Measurements from ENCODE around the gene SLC12A8.
A peak's percentile ranks its signal among the peaks of the same experiment; 100 is the strongest.

Gene SLC12A8

DNA sequence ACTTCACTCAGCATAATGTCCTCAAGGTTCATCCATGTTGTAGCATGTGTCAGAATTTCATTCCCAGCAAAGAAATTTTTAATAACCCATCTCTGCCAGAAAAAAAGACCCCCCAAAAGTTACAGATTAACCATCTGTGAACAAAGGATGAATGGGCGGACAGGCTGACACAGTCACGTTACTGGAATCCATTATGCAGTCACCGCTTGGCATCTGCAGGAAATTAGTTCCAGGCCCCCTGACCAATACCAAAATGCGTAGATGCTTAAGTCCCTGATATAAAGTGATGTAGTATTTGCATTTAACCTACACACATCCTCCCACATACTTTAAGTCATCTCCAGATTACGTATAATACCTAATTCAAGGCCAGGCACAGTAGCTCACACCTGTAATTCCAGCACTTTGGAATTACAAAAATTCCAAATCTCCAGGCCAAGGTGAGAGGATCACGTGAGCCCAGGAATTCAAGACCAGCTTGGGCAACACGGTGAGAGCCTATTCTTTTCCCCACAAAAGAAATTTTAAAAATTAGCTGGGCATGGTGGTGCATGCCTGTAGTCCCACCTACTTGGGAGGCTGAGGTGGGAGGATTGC lies 1.5 kb upstream of the SLC12A8 start:
- DNase-seq: no peak

DNA sequence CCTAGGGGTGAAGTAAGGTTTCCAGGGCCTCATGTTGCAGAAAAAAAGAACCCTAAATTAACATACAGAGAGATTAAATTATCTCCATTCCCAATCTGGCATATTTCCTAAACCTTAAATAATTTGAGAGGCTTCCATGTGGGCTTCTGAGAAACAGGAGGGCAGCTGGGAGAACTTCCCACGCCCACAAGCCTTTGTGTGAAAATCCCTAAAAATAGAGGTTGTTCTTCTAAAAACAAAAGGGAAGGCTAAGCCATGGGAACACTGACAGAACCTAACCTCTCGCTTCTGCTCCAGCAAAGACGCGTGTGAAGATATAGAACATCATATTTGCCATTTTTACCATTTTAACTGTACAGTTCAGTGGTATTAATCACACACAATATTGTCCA lies 812 bp upstream of the SLC12A8 start:
- DNase-seq: no peak

DNA sequence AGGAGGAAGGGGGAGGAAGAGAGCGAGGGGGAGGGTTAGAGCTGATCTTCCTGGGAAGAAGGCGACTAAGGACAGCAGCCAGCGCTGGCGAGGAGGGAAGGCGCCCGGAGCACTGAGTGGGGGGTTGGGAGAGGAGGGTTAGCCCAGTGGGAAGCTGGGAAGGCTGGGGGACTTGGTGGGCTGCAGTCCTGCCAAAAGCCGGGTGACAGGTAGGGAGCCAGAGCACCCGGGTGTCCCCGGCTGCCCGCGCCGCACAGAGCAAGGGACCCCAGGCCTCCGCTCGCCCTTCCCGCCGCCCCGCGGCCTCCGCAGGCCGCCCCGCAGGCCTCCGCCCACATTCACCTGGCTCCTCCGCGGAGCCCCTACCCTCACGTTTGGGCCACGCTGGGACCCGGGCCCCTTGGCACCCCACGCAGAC lies 448 bp downstream of the SLC12A8 start:
- DNase-seq: peak; percentile 66

DNA sequence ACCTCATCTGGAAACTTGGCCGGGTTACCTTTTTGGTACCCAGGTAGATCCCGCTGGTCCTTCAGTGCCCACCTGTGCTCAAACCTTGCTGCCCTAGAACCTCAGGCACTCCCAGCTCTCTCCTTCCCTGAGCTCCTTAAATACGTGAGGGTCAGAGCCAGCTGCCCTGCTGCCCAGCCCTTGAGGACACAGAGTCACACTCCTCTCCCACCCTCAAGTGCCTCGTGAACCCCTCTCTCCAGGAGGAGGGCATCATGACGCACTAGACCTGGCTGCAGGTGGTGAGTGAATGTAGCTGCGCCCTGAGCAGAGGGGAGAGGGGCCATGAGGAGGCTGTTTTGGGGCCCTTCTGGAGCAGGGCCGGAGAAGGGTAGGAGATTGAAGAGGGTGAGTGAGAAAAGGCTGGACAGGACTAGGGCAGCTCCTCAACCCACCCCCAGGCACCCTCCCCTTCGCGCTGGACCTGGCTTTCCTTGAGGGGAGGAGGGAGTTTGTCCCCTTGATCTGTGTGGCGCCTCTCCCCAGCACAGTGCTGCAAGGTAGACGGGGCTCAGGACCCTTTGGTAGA lies 941 bp downstream of the SLC12A8 start:
- DNase-seq: no peak

DNA sequence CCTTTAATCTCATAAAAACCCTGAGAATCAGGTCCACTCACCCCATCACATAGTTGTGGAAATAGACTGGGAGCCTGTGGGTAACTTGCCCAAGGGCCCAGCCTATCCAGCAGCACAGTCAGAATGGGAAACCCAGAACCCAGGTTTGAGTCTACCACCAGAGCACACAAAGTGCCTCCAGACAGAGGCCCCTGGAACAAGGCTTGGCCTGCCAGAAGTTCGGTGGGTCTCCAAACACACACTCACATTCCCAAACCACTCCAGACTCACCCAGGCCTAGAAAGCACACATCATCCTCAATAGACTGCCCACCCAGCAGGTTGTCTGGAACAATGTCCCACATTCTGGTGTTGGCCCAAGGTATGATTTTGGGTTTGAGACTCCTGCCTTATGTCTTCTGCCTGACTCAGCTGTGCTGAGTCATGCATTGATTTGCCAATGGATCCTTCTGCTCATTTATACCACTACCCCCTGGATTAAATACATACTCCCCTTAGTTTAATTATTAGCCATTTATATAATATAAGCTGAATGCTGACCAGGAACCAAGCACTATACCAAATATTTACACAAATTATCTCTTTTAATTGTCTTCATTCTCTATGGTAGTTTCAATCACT lies 4.5 kb downstream of the SLC12A8 start:
- no peak for DNase-seq

DNA sequence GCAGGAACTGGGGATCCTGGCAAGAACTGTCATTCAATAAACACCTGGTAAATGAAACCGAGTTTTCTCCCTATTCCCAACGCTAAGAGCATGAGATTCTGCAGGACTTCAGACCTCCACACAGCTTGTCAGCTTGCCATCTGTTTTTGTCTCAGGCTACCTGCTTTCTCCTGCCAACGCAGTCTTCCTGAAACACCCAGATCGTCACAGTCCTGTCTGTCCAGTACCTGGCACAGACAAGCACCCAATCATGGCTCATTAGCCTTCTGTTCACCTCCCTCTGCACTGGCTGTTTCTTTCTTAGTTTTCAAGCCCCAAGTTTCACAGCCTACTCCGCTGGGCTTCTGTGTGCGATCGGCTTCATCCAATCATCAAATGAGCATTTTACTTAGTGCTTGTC lies 5.0 kb downstream of the SLC12A8 start:
- DNase-seq: no peak

DNA sequence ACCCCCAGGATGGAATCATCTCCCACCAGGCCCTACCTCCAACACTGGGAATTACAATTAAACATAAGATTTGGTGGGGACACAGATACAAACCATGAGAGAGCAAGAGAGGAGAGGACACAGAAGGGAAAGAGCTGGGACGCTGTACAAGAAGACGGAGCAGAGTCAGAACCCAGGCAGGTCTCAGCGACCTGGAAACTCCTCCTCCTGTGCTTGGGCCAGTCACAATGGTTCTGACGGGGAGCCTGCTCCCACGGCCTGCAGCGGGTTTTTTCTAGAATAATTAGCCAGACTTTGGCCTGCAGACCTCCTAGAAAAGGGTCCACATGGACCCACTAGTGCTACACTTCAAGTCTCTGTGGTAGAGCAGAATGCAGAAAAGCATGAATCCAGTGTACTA lies 5.6 kb downstream of the SLC12A8 start:
- DNase-seq: no peak

DNA sequence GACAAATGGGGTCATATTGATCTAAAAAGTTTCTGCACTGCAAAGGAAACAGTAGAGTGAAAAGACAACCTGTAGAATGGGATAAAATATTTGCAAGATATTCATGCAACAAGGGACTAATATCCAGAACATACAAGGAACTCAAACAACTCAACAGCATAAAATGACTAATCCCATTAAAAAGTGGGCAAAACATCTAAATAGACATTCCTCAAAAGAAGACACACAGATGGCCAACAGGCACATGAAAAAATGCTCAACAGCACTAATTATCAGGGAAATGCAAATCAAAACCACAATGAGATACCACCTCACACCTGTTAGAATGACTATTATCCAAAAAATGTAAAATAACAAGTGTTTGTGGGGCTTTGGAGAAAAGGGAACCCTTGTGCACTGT lies 8.8 kb downstream of the SLC12A8 start:
- DNase-seq: no peak

DNA sequence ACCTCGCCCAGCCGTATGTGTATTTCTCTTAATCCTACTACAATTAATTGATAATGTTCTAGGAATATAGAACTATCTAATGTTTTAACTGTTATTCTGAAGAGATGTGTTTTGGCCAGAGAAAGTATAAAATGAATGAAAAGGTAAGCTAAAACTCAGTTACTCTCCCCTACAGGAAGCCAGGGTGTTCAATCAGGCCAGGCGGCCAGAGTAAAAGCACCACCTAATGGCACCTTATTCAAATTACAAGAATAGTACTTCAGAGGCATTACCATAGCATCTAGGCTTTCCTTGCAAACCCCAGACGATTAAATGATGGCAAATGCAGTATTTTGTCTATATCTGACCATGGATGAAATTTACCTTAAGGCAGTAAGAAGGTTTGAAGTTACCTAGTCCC lies 10.4 kb downstream of the SLC12A8 start:
- DNase-seq: peak; percentile 27

DNA sequence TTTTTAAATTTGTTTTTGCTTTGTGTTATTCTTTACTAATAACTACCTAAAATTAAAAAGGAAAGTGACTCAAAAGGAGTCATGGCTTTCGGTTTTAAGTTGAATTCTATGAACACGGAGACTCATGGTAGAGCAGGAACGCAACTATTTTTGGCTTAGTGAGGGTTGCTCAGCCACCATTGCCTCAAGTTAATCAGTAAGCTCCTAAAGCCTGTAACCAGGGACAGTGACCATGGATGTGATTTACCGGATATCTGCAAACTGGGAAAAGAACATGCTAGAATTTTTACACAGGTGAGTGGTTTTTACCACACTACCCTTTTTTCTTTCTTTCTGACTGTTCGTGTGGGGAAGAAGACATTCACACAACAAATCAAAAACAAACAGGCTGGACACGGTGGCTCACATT lies 11.8 kb downstream of the SLC12A8 start:
- no peak for DNase-seq

DNA sequence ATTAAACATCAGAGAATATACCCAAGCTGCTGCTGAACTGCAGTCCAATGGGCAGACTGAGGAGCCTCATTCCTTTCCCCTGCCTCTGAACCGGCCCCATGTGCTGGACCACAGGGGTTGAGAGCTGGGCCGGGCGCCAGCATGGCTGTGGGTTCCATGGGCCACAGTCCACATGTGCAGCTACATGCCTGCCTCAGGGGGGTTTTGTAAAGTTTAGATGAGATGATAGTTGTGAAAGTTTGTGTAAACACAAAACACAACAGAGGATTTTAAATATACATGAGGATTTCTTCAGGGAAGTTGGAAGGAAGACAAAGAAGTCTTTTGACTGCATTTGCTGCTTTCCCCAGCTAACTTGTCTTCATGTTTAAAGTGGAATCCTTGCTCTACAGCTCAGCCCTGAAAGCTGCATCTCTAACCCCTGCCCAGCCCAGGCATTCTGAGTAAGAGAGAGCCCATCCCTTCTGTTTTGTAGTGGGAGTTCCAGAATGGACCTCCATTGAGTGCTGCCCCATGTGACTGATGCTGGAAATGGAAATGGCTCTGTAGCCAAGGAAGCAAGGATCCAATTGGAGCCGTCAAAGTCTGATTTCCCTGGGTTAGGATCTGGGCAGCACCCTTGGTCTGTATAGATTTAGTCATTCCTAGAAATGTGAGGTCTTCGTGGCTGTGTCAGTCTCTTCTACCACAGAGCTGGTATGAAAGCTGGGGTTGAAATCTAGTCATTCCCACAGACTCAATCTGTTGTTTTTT lies 17.5 kb downstream of the SLC12A8 start:
- DNase-seq: no peak

DNA sequence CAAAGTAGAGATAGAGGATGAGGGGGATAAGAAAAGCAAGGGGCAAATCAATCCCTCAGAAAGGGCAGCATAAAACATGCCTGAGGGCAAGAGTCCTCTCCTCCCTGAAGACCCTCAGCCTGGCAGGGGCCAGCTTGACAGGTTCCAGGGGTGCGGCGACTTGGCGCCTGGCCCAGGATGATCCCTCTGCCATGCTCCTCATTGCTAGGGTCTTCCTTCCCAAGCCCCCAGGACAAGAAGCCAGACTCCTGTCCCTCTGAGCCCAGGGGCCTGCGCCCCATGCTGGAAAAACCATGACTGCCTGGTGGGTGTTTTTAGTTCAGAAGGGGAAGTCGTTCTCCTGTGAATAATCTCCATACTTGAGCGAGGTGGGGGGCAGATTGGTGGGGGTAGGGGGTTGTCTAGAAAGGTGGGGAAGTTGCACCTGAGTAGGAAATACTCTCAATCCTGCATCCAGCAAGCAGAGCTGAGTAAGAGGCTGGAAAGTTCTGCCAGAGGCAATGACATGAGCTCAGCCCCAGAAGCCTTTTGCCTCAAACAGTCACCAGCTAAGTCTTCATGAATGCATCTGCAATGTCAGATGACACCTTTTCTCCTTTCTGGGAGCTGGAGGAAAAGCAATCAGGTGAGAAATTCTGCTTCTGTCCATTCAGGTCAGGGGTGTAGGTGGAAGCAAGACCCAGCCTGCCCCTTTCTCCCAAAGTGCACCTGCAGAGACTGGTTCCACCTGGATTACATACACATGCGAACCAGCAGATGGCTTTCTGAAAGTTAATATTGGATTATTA lies 18.3 kb downstream of the SLC12A8 start:
- DNase-seq: peak; percentile 32

DNA sequence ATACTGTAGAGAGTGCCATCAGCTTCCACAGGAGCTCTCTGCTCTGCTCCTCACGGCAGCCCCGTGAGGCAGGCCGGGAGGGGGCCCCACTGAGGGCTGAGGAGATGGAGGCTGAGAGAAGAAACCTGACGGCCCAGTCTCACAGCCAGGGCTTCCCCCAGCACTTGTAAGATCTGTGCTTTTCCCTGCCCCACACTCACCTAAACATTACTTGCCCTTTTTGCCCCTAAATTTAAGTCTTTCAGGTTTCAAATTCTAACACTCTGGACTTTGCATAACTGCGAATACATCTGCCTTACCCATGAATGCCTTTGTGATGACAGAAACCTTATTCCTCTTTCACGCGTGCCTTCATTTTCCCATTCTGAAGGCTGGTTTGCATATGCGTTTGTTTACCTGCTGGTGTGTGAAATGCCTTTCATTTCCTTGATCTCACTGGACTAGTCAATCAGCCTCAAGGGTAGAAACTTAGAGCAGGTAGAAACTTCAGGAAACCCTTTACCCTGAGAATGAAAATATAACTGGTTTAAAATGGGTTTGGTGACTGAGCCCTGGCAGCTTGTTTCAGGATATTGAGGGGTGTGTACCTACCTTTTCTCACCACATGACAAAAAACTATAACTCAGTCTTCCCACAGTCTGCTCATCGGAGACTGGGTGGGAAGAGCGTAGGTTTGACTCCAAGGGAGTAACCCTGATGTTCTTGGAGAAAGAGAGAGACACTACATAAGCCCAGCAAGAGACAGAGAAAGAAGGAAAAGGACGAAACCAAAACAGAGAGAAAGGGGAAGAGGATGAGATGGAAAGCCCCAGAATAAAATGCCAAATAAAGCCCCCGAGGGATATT lies 20.1 kb downstream of the SLC12A8 start:
- DNase-seq: no peak

DNA sequence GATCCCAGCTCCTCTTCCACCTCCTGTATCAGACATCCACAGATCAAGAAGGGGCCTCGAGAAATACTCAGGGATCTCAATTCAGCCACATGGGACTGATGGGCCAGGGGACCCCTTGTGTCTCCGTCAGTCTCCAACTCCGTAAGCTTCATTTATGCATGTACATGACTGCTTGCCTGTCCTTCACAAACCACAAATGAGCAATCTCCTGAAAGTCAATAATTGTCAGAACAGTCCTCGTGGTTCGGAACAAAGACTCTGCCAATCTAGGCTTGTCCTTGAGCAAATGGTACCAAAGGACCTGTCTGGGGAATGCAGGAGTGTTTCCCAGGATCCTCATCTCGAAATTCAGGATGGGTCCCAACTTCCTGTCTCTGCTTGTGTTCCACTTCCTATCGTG lies 20.8 kb downstream of the SLC12A8 start:
- DNase-seq: no peak

DNA sequence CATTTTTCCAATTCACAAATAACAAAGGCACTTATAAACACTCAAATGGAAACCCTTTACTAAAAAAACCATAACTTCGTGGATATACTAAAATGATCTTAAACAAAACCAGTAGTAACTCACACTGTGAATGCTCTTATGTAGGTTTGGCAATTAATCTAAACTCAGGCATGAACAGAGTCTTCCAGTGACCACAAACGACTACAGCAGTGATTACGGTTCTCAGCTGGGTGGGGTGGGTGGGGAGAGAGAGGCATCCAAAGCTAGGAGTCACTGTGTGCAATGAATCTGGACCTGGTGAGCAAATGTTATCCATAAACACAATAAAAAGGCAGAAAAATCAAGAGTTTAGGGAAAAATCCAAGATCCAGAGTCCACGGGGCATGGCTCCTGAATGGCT lies 21.3 kb downstream of the SLC12A8 start:
- DNase-seq: no peak

DNA sequence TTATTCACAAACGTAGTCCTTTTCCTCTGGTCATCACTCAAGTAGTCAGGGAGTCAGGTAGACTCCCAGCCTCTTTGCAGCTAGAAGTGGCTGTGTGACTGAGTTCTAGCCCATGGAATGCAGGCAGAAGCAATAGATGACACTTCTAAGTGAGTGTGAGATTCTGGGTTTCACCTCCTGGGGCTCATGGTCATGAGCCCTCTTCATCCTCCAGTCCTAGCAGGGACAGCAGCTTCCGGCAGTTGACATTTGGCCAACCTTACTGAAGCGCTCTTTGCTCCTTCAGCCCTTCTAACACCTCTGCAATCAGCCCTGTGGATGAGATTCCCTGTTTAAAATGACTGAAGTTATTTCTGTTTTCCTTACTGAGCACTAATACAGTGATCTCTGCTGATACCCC lies 21.8 kb downstream of the SLC12A8 start:
- DNase-seq: no peak

DNA sequence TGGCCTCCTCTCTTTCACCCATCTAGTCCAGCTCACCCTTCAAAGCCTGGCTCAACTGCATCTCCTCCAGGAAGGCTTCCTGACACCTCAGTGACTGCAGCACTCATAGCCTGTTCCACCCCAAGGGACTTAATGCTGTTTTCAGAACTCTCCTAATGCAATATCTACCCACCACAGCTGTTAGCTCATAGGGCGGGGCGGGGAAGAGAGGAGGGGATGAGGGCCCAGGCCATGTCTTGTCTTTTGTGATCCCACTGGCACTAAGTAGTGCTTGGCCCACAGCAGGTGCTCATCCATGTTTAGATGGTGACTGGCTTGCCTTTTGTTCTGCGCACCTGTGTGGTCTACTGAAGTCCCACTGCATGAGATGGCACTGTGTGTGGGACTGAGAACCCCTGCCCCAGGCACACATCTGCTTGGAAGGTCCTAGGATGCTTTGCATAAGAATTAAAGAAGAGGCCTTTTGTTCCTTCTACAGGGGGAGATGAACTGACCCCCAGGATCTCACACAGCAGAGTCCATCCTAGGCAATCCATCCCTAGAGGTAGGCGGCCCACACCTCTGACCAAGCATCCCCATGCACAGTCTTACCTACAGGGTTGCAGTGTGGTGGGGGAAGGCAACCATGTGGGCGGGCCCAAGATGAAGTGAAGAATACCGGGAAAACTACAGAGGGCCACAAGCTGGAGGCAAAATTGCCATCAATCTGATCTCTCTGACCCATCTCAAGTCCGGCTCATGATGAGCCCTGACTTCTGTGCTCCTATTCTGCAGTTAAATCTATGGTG lies 23.0 kb downstream of the SLC12A8 start:
- DNase-seq: no peak

DNA sequence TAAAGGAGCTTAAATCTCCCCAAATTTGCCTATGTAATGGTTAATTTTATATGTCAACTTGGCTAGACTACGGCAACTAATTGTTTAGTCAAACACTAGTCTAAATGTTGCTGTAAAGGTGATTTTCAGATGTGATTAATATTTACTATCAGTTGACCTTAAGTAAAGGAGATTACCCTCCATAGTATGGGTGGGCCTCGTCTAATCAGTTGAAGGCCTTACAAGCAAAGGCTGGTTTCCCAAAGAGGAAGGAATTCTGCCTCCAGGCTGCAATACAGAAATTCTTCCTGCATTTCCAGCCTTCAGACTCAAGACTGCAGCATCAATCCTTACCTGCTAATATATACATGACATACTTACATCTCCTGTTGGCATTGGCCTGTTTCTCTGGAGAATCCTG lies 23.6 kb downstream of the SLC12A8 start:
- DNase-seq: no peak

DNA sequence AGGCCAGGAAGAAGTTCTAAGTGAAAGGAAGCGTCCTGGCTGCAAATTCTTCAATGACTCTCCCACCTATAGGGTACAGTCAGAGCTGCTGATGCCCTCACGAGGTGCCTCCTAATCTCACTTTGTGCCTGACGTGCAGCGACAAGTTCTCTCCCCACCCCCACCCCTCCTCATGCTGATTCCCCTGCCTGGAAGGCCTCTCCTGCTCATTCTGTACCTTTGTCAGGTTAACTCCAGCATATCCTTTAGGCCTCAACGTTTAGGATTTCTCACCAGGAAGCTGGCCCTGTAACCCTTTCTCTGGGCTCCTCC lies 25.0 kb downstream of the SLC12A8 start:
- no peak for DNase-seq

DNA sequence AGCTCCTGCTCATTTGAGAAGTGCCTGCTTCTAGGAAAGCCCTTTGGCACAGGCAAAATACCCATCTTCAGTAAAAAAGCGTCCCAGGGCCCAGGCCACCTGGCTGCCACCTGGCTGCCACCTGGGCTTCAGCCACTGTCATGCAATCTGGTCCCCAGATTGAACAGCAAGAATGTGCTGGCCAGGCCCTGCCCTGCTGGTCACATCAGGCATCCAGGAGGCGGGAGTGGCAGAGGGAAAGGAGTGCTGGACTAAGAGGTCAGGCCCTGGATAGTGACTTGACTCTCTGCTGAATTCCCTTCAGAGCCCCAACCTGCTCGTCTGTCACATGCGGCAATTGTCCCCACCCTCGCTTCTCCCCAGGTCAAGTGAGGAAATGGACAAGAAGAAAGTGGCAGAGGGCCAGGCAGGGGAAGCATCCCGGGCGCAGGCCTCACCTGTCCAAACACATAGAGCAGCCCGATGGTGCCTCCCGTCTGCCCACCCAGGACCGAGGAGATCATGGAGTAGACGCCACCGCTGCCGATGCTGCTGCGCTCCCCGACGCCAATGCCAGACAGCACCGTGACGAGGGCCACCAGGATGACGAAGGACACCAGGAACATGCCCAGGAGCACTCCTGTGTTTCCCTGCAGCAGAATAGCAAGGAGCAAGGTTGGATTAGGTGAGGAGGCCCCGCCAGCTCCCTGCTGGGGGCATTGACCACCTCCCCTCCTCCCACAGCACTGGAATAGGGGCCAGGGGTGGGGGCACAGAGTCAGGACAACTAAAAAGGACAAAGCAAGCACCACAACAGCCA lies 25.5 kb downstream of the SLC12A8 start:
- DNase-seq: no peak

DNA sequence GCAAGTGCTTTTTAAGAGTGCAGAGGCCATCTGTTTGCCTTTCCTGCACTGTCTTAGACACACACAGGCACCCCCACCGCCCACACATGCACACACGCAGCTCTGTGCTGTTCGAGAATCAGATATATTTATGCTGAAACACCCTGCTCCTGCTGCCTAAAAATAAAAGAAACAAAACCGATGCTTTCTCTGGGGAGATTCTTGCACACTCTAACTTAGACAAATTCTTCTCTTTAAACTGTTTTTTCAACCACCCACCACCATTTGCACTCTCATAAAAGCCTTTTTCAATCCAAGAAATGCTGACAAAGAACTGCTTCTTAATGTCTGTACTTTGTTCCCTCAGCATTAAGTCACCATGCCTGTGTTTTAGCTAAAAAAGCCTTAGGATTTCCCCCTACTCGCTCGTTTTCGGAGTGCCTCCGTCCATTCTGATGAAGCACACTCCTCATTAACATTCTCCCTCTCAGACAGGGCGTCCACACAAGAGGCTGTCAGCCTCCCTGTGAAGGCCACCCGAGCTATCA lies 26.2 kb downstream of the SLC12A8 start:
- no peak for DNase-seq

All from NCI-H146 (cell line).